Liver (tissue), 3 donors: Measurements from ENCODE around the gene IP6K1.

ENCODE experiments used
- GABPA ChIP-seq, 2 donors: IDR thresholded peaks in 1 of 2; conservative IDR thresholded peaks in 1 of 2; 2 replicates each; pipeline ENCODE4 v1.6.1; 2016; ENCODE audit warnings: antibody characterized with exemption in 2 of 2, mild to moderate bottlenecking in 1 of 2, moderate library complexity in 1 of 2
- HNF4G ChIP-seq: IDR thresholded peaks from 2 replicates; pipeline ENCODE4 v1.6.1; 2016; ENCODE audit warnings: antibody characterized with exemption
- JUND ChIP-seq, 2 donors: IDR thresholded peaks; 2 replicates each; pipeline ENCODE4 v1.6.1; 2016; ENCODE audit warnings: antibody characterized with exemption in 2 of 2
- RAD21 ChIP-seq, 2 donors: IDR thresholded peaks; 2 replicates each; pipeline ENCODE4 v1.6.1; 2016; ENCODE audit warnings: antibody characterized with exemption in 2 of 2, mild to moderate bottlenecking in 2 of 2
- SP1 ChIP-seq: IDR thresholded peaks from 2 replicates; pipeline ENCODE4 v1.6.1; 2018; ENCODE audit warnings: antibody characterized with exemption, mild to moderate bottlenecking
- TF ChIP-seq, protein P1 (sequence below): IDR thresholded peaks from 2 replicates; pipeline ENCODE4 v1.6.1; 2016; ENCODE audit warnings: antibody characterized with exemption, mild to moderate bottlenecking
- TF ChIP-seq, protein P2 (sequence below): fragments of 150-350 bp; IDR thresholded peaks from 2 replicates; pipeline ENCODE4 v1.5.1; 2017; ENCODE audit warnings: improper control_type of control experiment, low read depth, low read length; ENCODE audit not compliant: missing input control
- TF ChIP-seq, protein P3 (sequence below): IDR thresholded peaks from 2 replicates; pipeline ENCODE4 v1.6.1; 2016; ENCODE audit warnings: antibody characterized with exemption
- donor health status: healthy.
- donor health status: healthy.

DNA sequence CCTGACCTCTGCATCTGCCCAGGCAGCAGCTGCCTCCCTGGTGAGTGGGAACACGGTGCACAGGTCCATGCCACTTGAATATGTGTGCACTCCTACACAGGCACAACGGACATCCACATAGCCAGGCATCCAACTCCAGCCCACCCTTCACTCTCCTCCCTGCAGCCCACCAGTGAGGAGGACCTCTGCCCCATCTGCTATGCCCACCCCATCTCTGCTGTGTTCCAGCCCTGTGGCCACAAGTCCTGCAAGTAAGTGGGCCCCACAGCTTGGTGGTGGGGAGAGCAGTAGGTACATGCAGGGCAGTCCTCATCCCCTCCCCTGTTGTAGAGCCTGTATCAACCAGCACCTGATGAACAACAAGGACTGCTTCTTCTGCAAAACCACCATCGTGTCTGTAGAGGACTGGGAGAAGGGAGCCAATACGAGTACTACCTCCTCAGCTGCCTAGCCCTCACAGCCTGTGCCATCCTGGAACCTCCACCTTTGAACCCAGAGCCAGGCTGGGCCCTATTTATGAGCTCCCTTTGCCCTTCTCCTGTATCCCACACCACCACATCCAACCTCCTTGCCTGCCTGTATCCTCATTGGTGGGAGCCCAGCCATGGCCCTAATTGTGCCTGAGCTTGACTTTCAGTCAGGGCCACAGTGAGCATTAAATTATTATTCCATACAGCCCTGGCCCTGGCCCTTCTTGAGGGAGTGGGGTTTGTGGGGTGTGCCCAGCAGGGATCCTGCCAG lies 65.3 kb downstream of the IP6K1 start:
- TF ChIP-seq, protein P1, sequence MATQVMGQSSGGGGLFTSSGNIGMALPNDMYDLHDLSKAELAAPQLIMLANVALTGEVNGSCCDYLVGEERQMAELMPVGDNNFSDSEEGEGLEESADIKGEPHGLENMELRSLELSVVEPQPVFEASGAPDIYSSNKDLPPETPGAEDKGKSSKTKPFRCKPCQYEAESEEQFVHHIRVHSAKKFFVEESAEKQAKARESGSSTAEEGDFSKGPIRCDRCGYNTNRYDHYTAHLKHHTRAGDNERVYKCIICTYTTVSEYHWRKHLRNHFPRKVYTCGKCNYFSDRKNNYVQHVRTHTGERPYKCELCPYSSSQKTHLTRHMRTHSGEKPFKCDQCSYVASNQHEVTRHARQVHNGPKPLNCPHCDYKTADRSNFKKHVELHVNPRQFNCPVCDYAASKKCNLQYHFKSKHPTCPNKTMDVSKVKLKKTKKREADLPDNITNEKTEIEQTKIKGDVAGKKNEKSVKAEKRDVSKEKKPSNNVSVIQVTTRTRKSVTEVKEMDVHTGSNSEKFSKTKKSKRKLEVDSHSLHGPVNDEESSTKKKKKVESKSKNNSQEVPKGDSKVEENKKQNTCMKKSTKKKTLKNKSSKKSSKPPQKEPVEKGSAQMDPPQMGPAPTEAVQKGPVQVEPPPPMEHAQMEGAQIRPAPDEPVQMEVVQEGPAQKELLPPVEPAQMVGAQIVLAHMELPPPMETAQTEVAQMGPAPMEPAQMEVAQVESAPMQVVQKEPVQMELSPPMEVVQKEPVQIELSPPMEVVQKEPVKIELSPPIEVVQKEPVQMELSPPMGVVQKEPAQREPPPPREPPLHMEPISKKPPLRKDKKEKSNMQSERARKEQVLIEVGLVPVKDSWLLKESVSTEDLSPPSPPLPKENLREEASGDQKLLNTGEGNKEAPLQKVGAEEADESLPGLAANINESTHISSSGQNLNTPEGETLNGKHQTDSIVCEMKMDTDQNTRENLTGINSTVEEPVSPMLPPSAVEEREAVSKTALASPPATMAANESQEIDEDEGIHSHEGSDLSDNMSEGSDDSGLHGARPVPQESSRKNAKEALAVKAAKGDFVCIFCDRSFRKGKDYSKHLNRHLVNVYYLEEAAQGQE = no peak
- TF ChIP-seq, protein P2, sequence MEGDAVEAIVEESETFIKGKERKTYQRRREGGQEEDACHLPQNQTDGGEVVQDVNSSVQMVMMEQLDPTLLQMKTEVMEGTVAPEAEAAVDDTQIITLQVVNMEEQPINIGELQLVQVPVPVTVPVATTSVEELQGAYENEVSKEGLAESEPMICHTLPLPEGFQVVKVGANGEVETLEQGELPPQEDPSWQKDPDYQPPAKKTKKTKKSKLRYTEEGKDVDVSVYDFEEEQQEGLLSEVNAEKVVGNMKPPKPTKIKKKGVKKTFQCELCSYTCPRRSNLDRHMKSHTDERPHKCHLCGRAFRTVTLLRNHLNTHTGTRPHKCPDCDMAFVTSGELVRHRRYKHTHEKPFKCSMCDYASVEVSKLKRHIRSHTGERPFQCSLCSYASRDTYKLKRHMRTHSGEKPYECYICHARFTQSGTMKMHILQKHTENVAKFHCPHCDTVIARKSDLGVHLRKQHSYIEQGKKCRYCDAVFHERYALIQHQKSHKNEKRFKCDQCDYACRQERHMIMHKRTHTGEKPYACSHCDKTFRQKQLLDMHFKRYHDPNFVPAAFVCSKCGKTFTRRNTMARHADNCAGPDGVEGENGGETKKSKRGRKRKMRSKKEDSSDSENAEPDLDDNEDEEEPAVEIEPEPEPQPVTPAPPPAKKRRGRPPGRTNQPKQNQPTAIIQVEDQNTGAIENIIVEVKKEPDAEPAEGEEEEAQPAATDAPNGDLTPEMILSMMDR = no peak
- TF ChIP-seq, protein P3, sequence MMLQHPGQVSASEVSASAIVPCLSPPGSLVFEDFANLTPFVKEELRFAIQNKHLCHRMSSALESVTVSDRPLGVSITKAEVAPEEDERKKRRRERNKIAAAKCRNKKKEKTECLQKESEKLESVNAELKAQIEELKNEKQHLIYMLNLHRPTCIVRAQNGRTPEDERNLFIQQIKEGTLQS = no peak
- TF ChIP-seq HNF4G (no peak), JUND (IDR thresholded peaks at IDR 0.05) (no peak), RAD21 (IDR thresholded peaks at IDR 0.05) (no peak), GABPA (IDR thresholded peaks at IDR 0.05 in 1 of 2, conservative IDR thresholded peaks at IDR 0.05 in 1 of 2) (no peak), SP1 (no peak)
